Testis (tissue), 3 donors: ENCODE data around the gene RAMP3. TPM values are rescaled to one million over a fixed set of nuclear protein-coding genes. Genes with fewer than 3 reads are reported as not detected.
"Not testable (repeated sequence)": the region's sequence is repeated elsewhere in the genome, so short reads cannot be mapped to it uniquely, and the experiment has no call there.

Experiments used
- DNase-seq: peaks from one replicate; pipeline ENCODE4 v3.0.0-alpha.2; 2019
- H3K27ac ChIP-seq, 2 donors: fragments of 200-600 bp; sonication (generic); one replicate each; pipeline ENCODE4 v1.5.1; 2019
- H3K27me3 ChIP-seq: fragments of 200-600 bp; sonication (generic); one replicate; pipeline ENCODE4 v1.5.1; 2019
- H3K36me3 ChIP-seq: fragments of 200-600 bp; sonication (generic); one replicate; pipeline ENCODE4 v1.5.1; 2017; ENCODE audit warnings: low read depth; ENCODE audit errors: missing control alignments
- H3K4me1 ChIP-seq: fragments of 200-600 bp; sonication (generic); one replicate; pipeline ENCODE4 v1.5.1; 2019
- H3K4me3 ChIP-seq, 2 donors: fragments of 200-600 bp; sonication (generic); one replicate each; pipeline ENCODE4 v1.5.1; 2017 to 2019
- H3K9me3 ChIP-seq: fragments of 200-600 bp; sonication (generic); one replicate; pipeline ENCODE4 v1.5.1; 2017
- POLR2A ChIP-seq: fragments of 450-650 bp; IDR thresholded peaks from one replicate; pipeline ENCODE4 v1.6.1; 2017; ENCODE audit warnings: antibody characterized with exemption, mild to moderate bottlenecking, moderate library complexity
- WGBS, 2 donors: methylation state at CpG; one replicate each; pipeline ENCODE4 v1.1.5; 2018; 5-methylcytosine and 5-hydroxymethylcytosine counted together
- intact Hi-C: fragments of 100-400 bp; cut with DNase I; formaldehyde crosslinking; loops from one replicate; pipeline ENCODE4 v1.15.1; 2023; ENCODE audit warnings: low total_unique reads
- polyA plus RNA-seq: library from polyadenylated mRNA; stranded (reverse); fragments of 350-450 nt; fragmentation: Illumina TruSeq; extraction: RNeasy Lipid Tissue Mini Kit (QIAGEN cat#74804); gene quantifications from one replicate; pipeline ENCODE4 v1.2.3, GENCODE V29; 2014; ENCODE audit warnings: low read depth, low replicate concordance; ENCODE audit not compliant: insufficient read depth
- total RNA-seq, 2 donors: library from RNA; depleted of rRNA; stranded (reverse); fragments of >200 nt; gene quantifications; one replicate each; pipeline ENCODE4 v1.2.3, GENCODE V29; 2016
- TF ChIP-seq, protein P1 (sequence below), 3 experiments: fragments of 450-650 bp in 2 of 3; fragments of 200-600 bp in 1 of 3; sonication (generic) in 1 of 3; IDR thresholded peaks; one replicate each; pipeline ENCODE4 v1.5.1; 2016 to 2019; ENCODE audit warnings: antibody characterized with exemption in 3 of 3, mild to moderate bottlenecking in 2 of 3, moderate library complexity in 1 of 3

The RAMP3 gene
- total and polyA plus RNA-seq, 3 donors from 2014 or later = 9.1 to 23.8 (median 17.0) TPM

DNA sequence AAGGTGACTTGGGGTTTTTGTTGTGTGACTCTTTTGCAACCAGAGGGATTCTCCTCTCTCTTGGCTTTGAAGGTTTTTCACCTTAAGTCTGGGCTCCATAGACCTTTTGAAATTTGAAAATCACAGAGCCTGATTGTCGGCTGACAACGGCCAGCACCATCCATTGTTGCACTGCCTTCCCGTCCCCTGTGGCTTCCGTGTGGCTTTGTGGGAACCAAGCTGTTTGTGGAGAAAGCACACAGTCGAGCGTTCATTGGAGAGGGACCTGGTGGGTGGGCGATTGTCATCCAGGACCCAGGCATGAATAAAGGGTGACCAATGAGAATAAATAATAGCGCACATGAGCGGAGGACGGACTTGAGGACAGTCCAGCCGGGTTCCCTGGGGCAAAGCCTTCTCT, 7.4 kb upstream of the RAMP3 start:
- Histone ChIP-seq H3K27me3 (no peaks in the 10 kb centered on the region), H3K9me3 (no peaks in the 10 kb centered on the region), H3K4me3 (no peak overlapping the region), H3K27ac (no peak overlapping the region), H3K4me1 (no peaks in the 10 kb centered on the region), H3K36me3 (no peaks in the 10 kb centered on the region)
- no peak for DNase-seq
- no peak for TF ChIP-seq POLR2A
- TF ChIP-seq, protein P1, sequence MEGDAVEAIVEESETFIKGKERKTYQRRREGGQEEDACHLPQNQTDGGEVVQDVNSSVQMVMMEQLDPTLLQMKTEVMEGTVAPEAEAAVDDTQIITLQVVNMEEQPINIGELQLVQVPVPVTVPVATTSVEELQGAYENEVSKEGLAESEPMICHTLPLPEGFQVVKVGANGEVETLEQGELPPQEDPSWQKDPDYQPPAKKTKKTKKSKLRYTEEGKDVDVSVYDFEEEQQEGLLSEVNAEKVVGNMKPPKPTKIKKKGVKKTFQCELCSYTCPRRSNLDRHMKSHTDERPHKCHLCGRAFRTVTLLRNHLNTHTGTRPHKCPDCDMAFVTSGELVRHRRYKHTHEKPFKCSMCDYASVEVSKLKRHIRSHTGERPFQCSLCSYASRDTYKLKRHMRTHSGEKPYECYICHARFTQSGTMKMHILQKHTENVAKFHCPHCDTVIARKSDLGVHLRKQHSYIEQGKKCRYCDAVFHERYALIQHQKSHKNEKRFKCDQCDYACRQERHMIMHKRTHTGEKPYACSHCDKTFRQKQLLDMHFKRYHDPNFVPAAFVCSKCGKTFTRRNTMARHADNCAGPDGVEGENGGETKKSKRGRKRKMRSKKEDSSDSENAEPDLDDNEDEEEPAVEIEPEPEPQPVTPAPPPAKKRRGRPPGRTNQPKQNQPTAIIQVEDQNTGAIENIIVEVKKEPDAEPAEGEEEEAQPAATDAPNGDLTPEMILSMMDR (IDR thresholded peaks at IDR 0.05) = no peak
- 86 to 90% methylated on average over 11 of the region's 11 CpGs for WGBS, 2 donors
- intact Hi-C loops = no loop called here

DNA sequence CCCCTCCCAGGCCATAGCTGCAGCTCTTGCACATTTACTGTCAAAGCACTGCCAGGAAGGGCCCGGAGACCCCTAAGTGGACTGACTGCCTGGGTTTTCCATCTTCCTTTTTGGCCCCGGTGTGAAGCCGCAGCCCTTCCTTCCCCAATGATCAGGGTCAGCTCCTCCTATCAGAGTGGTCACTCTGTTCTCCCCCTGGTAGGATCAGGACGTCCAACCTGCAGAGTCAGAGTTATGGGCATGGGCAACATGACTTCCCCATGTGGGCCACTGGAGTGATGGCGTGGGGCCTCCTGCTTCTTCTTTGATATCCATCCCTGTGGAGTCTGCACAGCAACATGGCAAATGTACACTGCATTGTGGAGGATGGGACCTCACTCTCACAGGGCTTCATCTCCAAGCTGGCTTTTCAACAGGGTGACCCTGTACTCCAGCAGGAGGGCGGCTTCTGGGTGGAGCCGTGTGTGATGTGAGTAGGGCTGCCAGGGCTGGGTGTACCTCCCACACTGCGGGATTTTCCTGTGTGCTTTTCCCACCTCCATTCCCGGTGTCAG, 6.4 kb upstream of the RAMP3 start:
- intact Hi-C loops = no loop called here

DNA sequence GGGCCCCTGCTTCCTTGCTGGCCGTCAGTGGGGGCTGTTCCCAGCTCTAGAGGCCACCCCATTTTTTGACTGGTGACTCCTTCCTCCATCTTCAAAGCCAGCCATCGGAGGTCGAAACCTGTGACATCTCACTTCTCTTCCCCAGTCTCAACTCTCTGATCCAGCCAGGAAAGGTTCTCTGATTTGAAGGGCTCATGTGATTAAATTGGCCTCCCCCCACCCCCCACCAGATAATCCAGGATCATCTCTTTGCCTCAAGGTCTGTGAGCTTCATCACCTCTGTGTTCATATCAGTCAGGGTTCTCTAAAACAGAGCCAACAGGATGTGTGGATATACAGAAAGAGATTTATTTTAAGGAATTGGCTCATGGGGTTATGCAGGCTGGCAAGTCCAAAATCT, 5.6 kb upstream of the RAMP3 start:
- 77 to 81% methylated on average over 3 of the region's 3 CpGs for WGBS, 2 donors
- TF ChIP-seq POLR2A = no peak
- TF ChIP-seq, protein P1 (IDR thresholded peaks at IDR 0.05) = no peak
- no peaks in the 10 kb centered on the region for H3K36me3 ChIP-seq
- intact Hi-C loops = no loop called here
- no peaks in the 10 kb centered on the region for H3K4me1 ChIP-seq
- no peak overlapping the region for H3K4me3 ChIP-seq
- DNase-seq = no peak
- no peak overlapping the region for H3K27ac ChIP-seq
- H3K27me3 ChIP-seq = no peaks in the 10 kb centered on the region
- H3K9me3 ChIP-seq = no peaks in the 10 kb centered on the region

More for the DNA sequence above, 6.4 kb upstream of the RAMP3 start:
- Histone ChIP-seq H3K4me1 (no peaks in the 10 kb centered on the region), H3K9me3 (no peaks in the 10 kb centered on the region), H3K27ac (no peak overlapping the region), H3K27me3 (no peaks in the 10 kb centered on the region), H3K4me3 (no peak overlapping the region), H3K36me3 (no peaks in the 10 kb centered on the region)
- no peak for DNase-seq
- 73 to 74% methylated on average over 6 to 9 of the region's 9 CpGs for WGBS, 2 donors
- no peak for TF ChIP-seq POLR2A
- TF ChIP-seq, protein P1 (IDR thresholded peaks at IDR 0.05) = no peak

DNA sequence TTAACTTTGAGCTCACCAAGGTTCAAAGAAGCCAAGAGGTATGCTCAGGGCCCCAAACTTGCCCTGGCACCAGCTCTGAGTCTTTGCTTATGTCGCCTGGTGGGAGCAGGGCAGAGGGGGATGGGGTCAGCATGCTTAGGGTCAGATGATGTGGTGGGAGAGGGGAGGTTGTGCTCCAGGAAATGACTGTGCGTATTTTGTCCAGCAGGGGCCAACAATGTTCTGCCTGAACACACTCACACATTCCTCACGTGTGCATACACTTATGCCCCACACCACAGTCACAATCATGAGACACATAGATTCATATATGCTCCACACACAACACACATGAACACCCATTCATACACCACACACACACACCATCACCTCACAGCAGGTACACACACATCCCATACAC, 4.4 kb upstream of the RAMP3 start:
- TF ChIP-seq POLR2A = no peak
- TF ChIP-seq, protein P1 (IDR thresholded peaks at IDR 0.05) = no peak
- H3K9me3 ChIP-seq = no peaks in the 10 kb centered on the region
- H3K27me3 ChIP-seq = no peaks in the 10 kb centered on the region
- H3K4me3 ChIP-seq = no peak overlapping the region
- 62 to 72% methylated on average over 3 of the region's 3 CpGs for WGBS, 2 donors
- H3K36me3 ChIP-seq = no peaks in the 10 kb centered on the region
- H3K27ac ChIP-seq = no peak overlapping the region
- peaks cover 3% of the 10 kb centered on the region for H3K4me1 ChIP-seq
- DNase-seq = no peak
- intact Hi-C loops = no loop called here

DNA sequence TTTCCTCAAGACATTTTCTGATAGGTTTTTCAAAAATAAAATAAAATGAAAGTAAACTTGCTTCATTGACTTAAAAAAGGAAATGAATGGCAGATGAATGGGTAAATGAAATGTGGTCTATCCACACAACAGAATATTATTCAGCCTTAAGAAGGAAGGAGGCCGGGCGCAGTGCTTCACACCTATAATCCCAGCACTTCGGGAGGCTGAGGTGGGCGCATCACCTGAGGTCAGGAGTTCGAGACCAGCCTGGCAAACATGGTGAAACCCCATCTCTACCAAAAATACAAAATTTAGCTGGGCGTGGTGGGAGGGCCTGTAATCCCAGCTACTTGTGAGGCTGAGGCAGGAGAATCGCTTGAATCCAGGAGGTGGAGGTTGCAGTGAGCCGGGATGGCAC, 3.7 kb upstream of the RAMP3 start:
- H3K27me3 ChIP-seq, H3K4me3 ChIP-seq, intact Hi-C loops, H3K36me3 ChIP-seq, H3K27ac ChIP-seq, H3K4me1 ChIP-seq, DNase-seq, H3K9me3 ChIP-seq: not testable (repeated sequence)
- WGBS, 2 donors = 90 to 94% methylated on average over 8 of the region's 8 CpGs
